GDM1 (cell line): ENCODE data around the gene TMEM218.

Experiments used
- DNase-seq: peaks from one replicate; lab custom pipeline; 2025; lab: John Stamatoyannopoulos, UW

The TMEM218 gene

GRCh38 chr11:125129316-125129993 is 18.0 kb upstream of the TMEM218 start:
- DNase-seq, result no peak

GRCh38 chr11:125128450-125128849 is 17.0 kb upstream of the TMEM218 start:
- no peak for DNase-seq

- no peak for DNase-seq
Measured at GRCh38 chr11:125124618-125124992, 13.2 kb upstream of the TMEM218 start.

GRCh38 chr11:125123947-125124617 is 12.7 kb upstream of the TMEM218 start:
- DNase-seq, result peak; percentile 4

GRCh38 chr11:125123194-125123946 is 11.9 kb upstream of the TMEM218 start:
- no peak for DNase-seq

GRCh38 chr11:125117429-125117828 is 6.0 kb upstream of the TMEM218 start:
- no peak for DNase-seq

- DNase-seq, result no peak
Measured at GRCh38 chr11:125114518-125114917, 3.1 kb upstream of the TMEM218 start.

GRCh38 chr11:125112208-125112604 is 780 bp upstream of the TMEM218 start:
- no peak for DNase-seq

- DNase-seq, result no peak
Measured at GRCh38 chr11:125111001-125111342, 454 bp downstream of the TMEM218 start.

GRCh38 chr11:125110506-125110905 is 920 bp downstream of the TMEM218 start:
- no peak for DNase-seq

- no peak for DNase-seq
Measured at GRCh38 chr11:125108469-125108868, 3.0 kb downstream of the TMEM218 start.

GRCh38 chr11:125105926-125106325 is 5.5 kb downstream of the TMEM218 start:
- DNase-seq, result no peak

GRCh38 chr11:125102510-125102909 is 8.9 kb downstream of the TMEM218 start:
- no peak for DNase-seq

GRCh38 chr11:125102025-125102424 is 9.4 kb downstream of the TMEM218 start:
- DNase-seq, result no peak

- DNase-seq, result no peak
Measured at GRCh38 chr11:125101596-125101995, 9.8 kb downstream of the TMEM218 start.

- DNase-seq, result no peak
Measured at GRCh38 chr11:125100136-125100535, 11.3 kb downstream of the TMEM218 start.

GRCh38 chr11:125094731-125095130 is 16.7 kb downstream of the TMEM218 start:
- no peak for DNase-seq

GRCh38 chr11:125093502-125093901 is 17.9 kb downstream of the TMEM218 start:
- no peak for DNase-seq

- no peak for DNase-seq
Measured at GRCh38 chr11:125092669-125093068, 18.8 kb downstream of the TMEM218 start.

GRCh38 chr11:125091877-125092664 is 19.4 kb downstream of the TMEM218 start:
- no peak for DNase-seq

- DNase-seq, result peak; percentile 41
Measured at GRCh38 chr11:125091247-125091876, 20.1 kb downstream of the TMEM218 start.

GRCh38 chr11:125090816-125091215 is 20.6 kb downstream of the TMEM218 start:
- DNase-seq, result no peak
